Upper lobe of left lung (tissue), 4 donors: ENCODE measurements around the gene TSC22D4.

Experiments used
- POLR2AphosphoS5 ChIP-seq, 2 donors: sonication (generic); formaldehyde crosslinking; IDR thresholded peaks; one replicate each; pipeline ENCODE4 v1.5.1; 2017; ENCODE audit warnings: antibody characterized with exemption in 2 of 2
- TF ChIP-seq, protein P1 (sequence below), 6 experiments: fragments of 450-650 bp in 4 of 6; fragments of 200-600 bp in 2 of 6; sonication (generic) in 2 of 6; IDR thresholded peaks; one replicate each; pipeline ENCODE4 v1.5.1; 2016 to 2019; ENCODE audit warnings: antibody characterized with exemption in 6 of 6

DNA sequence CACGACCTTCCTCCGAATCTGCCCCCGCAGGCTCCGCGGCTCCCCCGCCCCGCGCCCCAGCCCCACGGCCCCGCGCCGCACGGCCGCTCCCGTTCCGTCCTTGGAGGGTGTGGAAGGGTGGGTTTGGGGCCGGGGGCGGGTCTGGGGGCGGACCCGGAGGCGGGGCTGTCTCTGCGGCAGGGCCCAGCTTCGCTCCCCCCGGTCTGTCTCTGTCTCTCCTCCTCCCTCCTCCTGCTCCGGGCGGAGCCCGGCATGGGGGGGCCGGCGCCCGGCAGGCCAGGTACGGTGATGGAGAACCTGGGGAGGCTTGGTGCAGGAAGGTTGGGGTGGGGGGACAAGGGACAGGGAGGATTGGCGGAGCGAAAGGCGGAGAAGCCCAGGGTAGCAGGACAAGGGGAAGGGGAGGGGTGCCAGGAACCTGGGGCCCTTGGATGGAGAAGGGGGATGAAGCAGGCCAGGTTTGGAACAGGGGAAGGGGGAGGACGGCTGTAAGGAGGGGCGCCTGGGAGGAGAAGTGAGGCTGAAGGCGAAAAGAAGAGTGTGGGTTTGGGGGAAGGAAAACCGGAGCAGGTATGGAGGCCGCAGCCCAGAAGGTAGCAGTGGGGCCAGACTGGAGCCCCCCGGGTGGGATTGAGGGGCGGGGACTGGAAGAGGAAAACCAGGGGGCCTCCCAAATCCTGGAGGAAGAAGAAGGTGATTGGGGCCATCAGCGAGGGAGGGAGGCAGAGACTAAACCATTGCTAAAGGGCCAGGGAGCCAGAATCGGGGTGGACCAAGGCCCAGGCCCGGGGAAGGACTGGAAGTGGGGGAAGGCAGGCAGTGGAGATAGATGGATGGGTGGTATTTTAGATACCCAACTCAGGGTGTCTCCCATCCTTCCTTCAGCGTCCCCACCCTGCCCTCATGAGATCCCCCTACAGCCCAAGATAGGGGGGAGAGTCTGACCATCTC lies 5.0 kb upstream of the TSC22D4 start, which contains the start of gene NYAP1:
- no peak for TF ChIP-seq POLR2AphosphoS5 (IDR thresholded peaks at IDR 0.05)
- TF ChIP-seq, protein P1, sequence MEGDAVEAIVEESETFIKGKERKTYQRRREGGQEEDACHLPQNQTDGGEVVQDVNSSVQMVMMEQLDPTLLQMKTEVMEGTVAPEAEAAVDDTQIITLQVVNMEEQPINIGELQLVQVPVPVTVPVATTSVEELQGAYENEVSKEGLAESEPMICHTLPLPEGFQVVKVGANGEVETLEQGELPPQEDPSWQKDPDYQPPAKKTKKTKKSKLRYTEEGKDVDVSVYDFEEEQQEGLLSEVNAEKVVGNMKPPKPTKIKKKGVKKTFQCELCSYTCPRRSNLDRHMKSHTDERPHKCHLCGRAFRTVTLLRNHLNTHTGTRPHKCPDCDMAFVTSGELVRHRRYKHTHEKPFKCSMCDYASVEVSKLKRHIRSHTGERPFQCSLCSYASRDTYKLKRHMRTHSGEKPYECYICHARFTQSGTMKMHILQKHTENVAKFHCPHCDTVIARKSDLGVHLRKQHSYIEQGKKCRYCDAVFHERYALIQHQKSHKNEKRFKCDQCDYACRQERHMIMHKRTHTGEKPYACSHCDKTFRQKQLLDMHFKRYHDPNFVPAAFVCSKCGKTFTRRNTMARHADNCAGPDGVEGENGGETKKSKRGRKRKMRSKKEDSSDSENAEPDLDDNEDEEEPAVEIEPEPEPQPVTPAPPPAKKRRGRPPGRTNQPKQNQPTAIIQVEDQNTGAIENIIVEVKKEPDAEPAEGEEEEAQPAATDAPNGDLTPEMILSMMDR (IDR thresholded peaks at IDR 0.05), result no peak
